Esophagus squamous epithelium (tissue), 5 donors: ENCODE measurements around the gene FAM120B. TPM values are rescaled to one million over a fixed set of nuclear protein-coding genes. Genes with fewer than 3 reads are reported as not detected.

Experiments
- DNase-seq: peaks from one replicate; lab custom pipeline; 2025; lab: John Stamatoyannopoulos, UW
- H3K27ac ChIP-seq, 4 donors: fragments of 200-600 bp; sonication (generic); one replicate each; pipeline ENCODE4 v1.5.1; 2016 to 2019; ENCODE audit warnings: mild to moderate bottlenecking in 1 of 4
- H3K27me3 ChIP-seq, 4 donors: fragments of 200-600 bp; sonication (generic); 1 replicate in 3 of 4; 2 replicates in 1 of 4; pipeline versions ENCODE4 v1.5.1 to v1.6.0; 2017 to 2021; ENCODE audit warnings: antibody characterized with exemption in 1 of 4
- H3K36me3 ChIP-seq, 3 donors: fragments of 200-600 bp; sonication (generic); one replicate each; pipeline ENCODE4 v1.5.1; 2016 to 2019
- H3K4me1 ChIP-seq, 3 donors: fragments of 200-600 bp; sonication (generic); one replicate each; pipeline ENCODE4 v1.5.1; 2017 to 2019
- H3K4me3 ChIP-seq, 4 donors: fragments of 200-600 bp; sonication (generic); 1 replicate in 3 of 4; 2 replicates in 1 of 4; pipeline ENCODE4 v1.5.1; 2016 to 2019; ENCODE audit warnings: mild to moderate bottlenecking in 2 of 4, moderate library complexity in 1 of 4
- H3K9me3 ChIP-seq, 3 donors: fragments of 200-600 bp; sonication (generic); one replicate each; pipeline ENCODE4 v1.5.1; 2016 to 2019
- POLR2A ChIP-seq, 4 donors: fragments of 450-650 bp; IDR thresholded peaks; one replicate each; pipeline ENCODE4 v1.6.1; 2017; ENCODE audit warnings: antibody characterized with exemption in 4 of 4, mild to moderate bottlenecking in 4 of 4, moderate library complexity in 3 of 4
- WGBS, 2 donors: methylation state at CpG; one replicate each; pipeline ENCODE4 v1.1.5; 2018; 5-methylcytosine and 5-hydroxymethylcytosine counted together
- intact Hi-C: fragments of 100-400 bp; cut with DNase I; formaldehyde crosslinking; loops from one replicate; pipeline ENCODE4 v1.15.0; 2022
- total RNA-seq, 4 donors: library from RNA; depleted of rRNA; stranded (reverse); fragments of >200 nt; gene quantifications; one replicate each; pipeline ENCODE4 v1.1.0, GENCODE V29; 2016
- TF ChIP-seq, protein P1 (sequence below), 6 experiments: fragments of 450-650 bp in 4 of 6; fragments of 200-600 bp in 2 of 6; sonication (generic) in 2 of 6; IDR thresholded peaks; one replicate each; pipeline ENCODE4 v1.5.1; 2016 to 2019; ENCODE audit warnings: antibody characterized with exemption in 6 of 6, mild to moderate bottlenecking in 4 of 6, moderate library complexity in 4 of 6
- donor health status: DM: yes; HTN: yes; CAD: no.

FAM120B gene
- total RNA-seq, 4 donors from 2014 or later: 8.4 to 25.6 (median 12.9) TPM

DNA sequence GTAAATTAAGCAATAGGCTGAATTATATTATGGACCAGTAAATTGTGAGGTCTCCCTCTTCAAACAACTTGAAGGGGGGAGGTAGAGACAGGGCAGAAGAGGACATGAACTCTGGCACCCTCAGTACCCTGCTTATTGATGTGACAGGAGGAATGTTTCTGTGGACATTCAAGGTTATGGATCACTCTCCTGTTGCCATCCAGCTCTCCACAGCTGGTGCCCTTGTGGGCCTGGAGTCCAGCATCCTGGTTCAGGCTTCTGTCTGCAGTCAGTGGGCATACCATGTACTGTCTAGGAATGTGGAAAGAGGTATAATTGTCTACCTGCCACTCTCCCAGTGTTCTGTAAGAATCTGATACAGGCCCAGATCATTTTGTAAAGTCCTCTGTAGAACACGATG, 55.6 kb downstream of the FAM120B start:
- peaks cover 0 to 78% (median 11%) of the 10 kb centered on the region in 3 donors for H3K36me3 ChIP-seq
- H3K27ac ChIP-seq: no peak overlapping the region
- WGBS, 2 donors: 87 to 100% methylated on average over 1 of the region's 1 CpG
- peaks cover 7 to 40% (median 15%) of the 10 kb centered on the region in 3 donors for H3K4me1 ChIP-seq
- no peaks in the 10 kb centered on the region for H3K9me3 ChIP-seq
- TF ChIP-seq, protein P1, sequence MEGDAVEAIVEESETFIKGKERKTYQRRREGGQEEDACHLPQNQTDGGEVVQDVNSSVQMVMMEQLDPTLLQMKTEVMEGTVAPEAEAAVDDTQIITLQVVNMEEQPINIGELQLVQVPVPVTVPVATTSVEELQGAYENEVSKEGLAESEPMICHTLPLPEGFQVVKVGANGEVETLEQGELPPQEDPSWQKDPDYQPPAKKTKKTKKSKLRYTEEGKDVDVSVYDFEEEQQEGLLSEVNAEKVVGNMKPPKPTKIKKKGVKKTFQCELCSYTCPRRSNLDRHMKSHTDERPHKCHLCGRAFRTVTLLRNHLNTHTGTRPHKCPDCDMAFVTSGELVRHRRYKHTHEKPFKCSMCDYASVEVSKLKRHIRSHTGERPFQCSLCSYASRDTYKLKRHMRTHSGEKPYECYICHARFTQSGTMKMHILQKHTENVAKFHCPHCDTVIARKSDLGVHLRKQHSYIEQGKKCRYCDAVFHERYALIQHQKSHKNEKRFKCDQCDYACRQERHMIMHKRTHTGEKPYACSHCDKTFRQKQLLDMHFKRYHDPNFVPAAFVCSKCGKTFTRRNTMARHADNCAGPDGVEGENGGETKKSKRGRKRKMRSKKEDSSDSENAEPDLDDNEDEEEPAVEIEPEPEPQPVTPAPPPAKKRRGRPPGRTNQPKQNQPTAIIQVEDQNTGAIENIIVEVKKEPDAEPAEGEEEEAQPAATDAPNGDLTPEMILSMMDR (IDR thresholded peaks at IDR 0.05): no peak
- no peak for TF ChIP-seq POLR2A (IDR thresholded peaks at IDR 0.05)
- no peak for DNase-seq
- H3K27me3 ChIP-seq: no peaks in the 10 kb centered on the region
- intact Hi-C loops: no loop called here
- H3K4me3 ChIP-seq: no peak overlapping the region

DNA sequence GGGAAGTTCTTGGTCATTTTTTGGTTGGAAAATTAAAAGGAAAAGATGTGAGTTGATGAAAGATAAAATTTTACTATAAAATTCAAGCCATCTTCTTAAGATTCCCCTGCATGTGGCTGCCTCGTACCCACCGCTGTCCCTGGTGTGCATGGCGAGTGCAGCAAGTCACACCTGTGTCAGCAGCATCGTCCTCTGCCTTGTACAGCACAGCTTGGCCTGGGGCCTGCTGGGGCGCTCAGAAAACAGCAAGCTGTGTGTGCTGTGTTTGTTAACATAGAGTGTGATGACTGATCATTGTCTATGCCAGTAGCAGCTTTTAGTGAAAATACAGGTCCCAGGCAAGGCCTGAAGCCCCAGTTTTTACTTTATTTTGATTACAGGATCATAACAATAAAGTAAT, 56.7 kb downstream of the FAM120B start:
- Histone ChIP-seq H3K4me3 (no peak overlapping the region), H3K36me3 (peaks cover 0 to 78% (median 11%) of the 10 kb centered on the region in 3 donors), H3K27me3 (no peaks in the 10 kb centered on the region), H3K27ac (no peak overlapping the region), H3K4me1 (peaks cover 5 to 30% (median 8%) of the 10 kb centered on the region in 3 donors), H3K9me3 (no peaks in the 10 kb centered on the region)
- DNase-seq: no peak
- WGBS, 2 donors: 91 to 98% methylated on average over 5 of the region's 5 CpGs
- intact Hi-C loops: no loop called here
- TF ChIP-seq POLR2A (IDR thresholded peaks at IDR 0.05): no peak
- TF ChIP-seq, protein P1 (IDR thresholded peaks at IDR 0.05): no peak

DNA sequence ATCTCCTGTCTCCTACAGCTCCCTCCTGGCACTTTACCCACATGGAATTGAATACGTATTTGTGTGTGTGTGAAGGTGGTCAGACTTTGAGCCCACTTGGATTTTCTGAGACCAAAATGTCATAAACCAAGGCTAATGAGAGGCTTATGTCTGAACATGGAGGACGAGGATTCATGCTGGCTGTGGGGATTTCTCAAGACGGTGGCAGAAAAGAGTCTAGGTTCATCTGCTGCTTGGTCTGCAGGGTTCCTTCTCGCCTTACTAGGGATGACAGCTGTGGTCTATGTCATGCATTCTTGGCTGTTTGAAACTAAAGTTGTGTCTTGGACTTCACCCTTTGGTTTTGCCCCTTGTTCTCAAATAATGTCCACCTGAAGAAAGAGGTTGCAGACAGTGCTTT, 58.6 kb downstream of the FAM120B start:
- Histone ChIP-seq H3K4me3 (no peak overlapping the region), H3K9me3 (no peaks in the 10 kb centered on the region), H3K4me1 (peaks cover 0 to 21% (median 0%) of the 10 kb centered on the region in 3 donors), H3K27ac (no peak overlapping the region), H3K36me3 (peaks cover 0 to 78% (median 8%) of the 10 kb centered on the region in 3 donors), H3K27me3 (no peaks in the 10 kb centered on the region)
- intact Hi-C loops: no loop called here
- no peak for TF ChIP-seq POLR2A (IDR thresholded peaks at IDR 0.05)
- TF ChIP-seq, protein P1 (IDR thresholded peaks at IDR 0.05): no peak
- 89 to 95% methylated on average over 3 to 4 of the region's 4 CpGs for WGBS, 2 donors
- no peak for DNase-seq

DNA sequence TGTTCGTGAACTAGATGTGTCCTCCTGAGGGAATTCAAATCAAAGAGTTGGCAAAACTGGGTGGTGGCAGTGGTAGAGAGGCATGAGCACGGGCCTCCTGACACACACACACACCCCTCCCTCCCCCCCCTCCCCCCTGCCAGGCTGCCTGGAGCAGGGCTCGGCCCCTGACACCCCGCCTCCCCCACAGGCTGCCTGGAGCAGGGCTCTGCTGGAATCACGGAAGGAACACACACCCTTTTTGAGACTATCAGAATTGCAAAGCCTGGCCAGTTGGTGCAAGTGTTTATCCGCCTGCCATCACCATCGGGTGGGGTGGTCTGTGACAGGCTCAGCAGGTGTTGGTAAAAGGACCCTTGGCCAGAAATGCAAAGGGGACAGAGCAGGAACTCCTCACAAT, 59.0 kb downstream of the FAM120B start:
- no peak for DNase-seq
- peaks cover 0 to 21% (median 0%) of the 10 kb centered on the region in 3 donors for H3K4me1 ChIP-seq
- no peak overlapping the region for H3K4me3 ChIP-seq
- no peaks in the 10 kb centered on the region for H3K9me3 ChIP-seq
- H3K27me3 ChIP-seq: no peaks in the 10 kb centered on the region
- intact Hi-C loops: no loop called here
- H3K36me3 ChIP-seq: peaks cover 0 to 78% (median 8%) of the 10 kb centered on the region in 3 donors
- WGBS, 2 donors: 53 to 60% methylated on average over 2 to 3 of the region's 7 CpGs
- TF ChIP-seq POLR2A (IDR thresholded peaks at IDR 0.05): no peak
- TF ChIP-seq, protein P1 (IDR thresholded peaks at IDR 0.05): no peak
- H3K27ac ChIP-seq: no peak overlapping the region

DNA sequence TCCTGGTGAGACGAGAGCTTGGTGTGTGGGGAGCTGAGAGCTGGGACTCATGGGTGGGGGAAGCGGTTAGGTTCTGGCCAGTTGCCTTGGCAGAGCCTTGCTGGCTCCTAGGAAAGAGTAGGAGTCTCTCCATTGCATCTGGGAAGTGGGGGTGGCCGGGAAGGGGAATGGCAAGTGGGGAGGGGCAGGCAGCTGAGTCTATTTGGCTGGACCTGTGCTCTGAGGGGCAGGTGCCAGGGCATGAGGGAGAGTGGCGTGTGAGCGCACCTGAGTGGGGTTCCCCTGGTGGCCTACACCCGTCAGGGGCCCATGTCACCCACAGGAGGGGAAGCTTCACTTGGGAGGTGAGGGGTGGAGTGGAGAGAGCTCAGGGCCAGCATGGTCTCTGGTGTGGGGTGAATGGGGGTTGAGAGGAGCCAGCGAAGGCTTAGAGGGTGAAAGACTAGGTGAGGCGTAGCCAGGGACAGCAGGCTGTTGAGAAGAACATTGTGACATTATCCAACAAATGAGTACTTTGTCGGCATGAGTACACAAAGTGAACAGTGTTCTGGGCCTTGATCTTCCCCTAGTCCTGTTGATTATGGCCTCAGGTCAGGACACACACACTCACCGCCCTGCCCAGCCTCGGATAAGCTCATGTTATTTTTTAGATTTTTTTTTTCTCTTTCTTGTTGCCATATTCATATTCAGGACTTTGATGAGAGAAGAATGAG, 59.8 kb downstream of the FAM120B start:
- Histone ChIP-seq H3K27ac (no peak overlapping the region), H3K36me3 (peaks cover 0 to 80% (median 8%) of the 10 kb centered on the region in 3 donors), H3K27me3 (no peaks in the 10 kb centered on the region), H3K4me1 (peaks cover 0 to 21% (median 0%) of the 10 kb centered on the region in 3 donors), H3K9me3 (no peaks in the 10 kb centered on the region), H3K4me3 (no peak overlapping the region)
- TF ChIP-seq, protein P1 (IDR thresholded peaks at IDR 0.05): no peak
- TF ChIP-seq POLR2A (IDR thresholded peaks at IDR 0.05): no peak
- intact Hi-C loops: no loop called here
- DNase-seq: no peak
- WGBS, 2 donors: 82 to 84% methylated on average over 9 to 11 of the region's 11 CpGs
